Endothelial cell of umbilical vein (primary cell): ENCODE results near the gene NLRP5. TPM values are rescaled to one million over a fixed set of nuclear protein-coding genes. Genes with fewer than 3 reads are reported as not detected.

Experiments used
- BruUV-seq: library from RNA; stranded (reverse); fragments of 400-500 nt; replicated peaks from 2 replicates; lab custom pipeline; 2021; lab: Mats Ljungman, UMichigan
- CTCF ChIA-PET: fragments of 300-600, 350-600 bp; sonication (Branson Sonifier 250); formaldehyde crosslinking; loops from one replicate; lab custom pipeline; 2021; ENCODE audit warnings: antibody characterized with exemption, inconsistent platforms; lab: Charles Lee
- POLR2A ChIA-PET: fragments of 300-600, 350-600 bp; sonication (Branson Sonifier 250); formaldehyde crosslinking; loops from one replicate; lab custom pipeline; 2021; ENCODE audit warnings: antibody characterized with exemption, inconsistent platforms; lab: Charles Lee
- DNase-seq: peaks from one replicate; pipeline ENCODE4 v3.0.0-alpha.2; 2011; ENCODE audit warnings: low read depth, low spot score
- FAIRE-seq: peaks from 2 replicates; lab custom pipeline; 2011; peaks lifted over from hg19 to GRCh38; lab: Jason Lieb, UNC
- H2AFZ ChIP-seq: 2 replicates; pipeline ENCODE4 v1.6.0; 2012; ENCODE audit warnings: low read depth, low read length, control low read depth, inconsistent platforms
- H3K27ac ChIP-seq: 2 replicates; pipeline ENCODE4 v1.5.1; 2011; ENCODE audit warnings: low read depth, mild to moderate bottlenecking, control low read depth, low read length, moderate library complexity; ENCODE audit not compliant: insufficient read depth
- H3K27me3 ChIP-seq, 2 experiments: 2 replicates each; pipeline versions ENCODE4 v1.6.0 to v1.6.1; 2011; ENCODE audit warnings: low read length in 2 of 2, mixed read lengths in 1 of 2; ENCODE audit not compliant: control insufficient read depth in 2 of 2, insufficient read depth in 2 of 2
- H3K36me3 ChIP-seq, 2 experiments: 2 replicates in 1 of 2; 3 replicates in 1 of 2; pipeline ENCODE4 v1.5.1; 2011; ENCODE audit warnings: low read length in 2 of 2, mild to moderate bottlenecking in 1 of 2, moderate library complexity in 1 of 2; ENCODE audit not compliant: control insufficient read depth in 2 of 2, insufficient read depth in 2 of 2; ENCODE audit errors: extremely low read depth in 1 of 2
- H3K4me1 ChIP-seq: 3 replicates; pipeline ENCODE4 v1.5.1; 2011; ENCODE audit warnings: mild to moderate bottlenecking, low read length; ENCODE audit not compliant: control insufficient read depth, insufficient read depth; ENCODE audit errors: extremely low read depth
- H3K4me2 ChIP-seq: 2 replicates; pipeline ENCODE4 v1.6.1; 2011; ENCODE audit warnings: low read length, control low read depth, mixed read lengths; ENCODE audit not compliant: insufficient read depth
- H3K4me3 ChIP-seq, 3 experiments: fragments of 200-600 bp in 1 of 3; sonication (generic), shearing (Covaris generic) in 1 of 3; replicated peaks in 1 of 3; 2 replicates each; pipeline ENCODE4 v1.5.1; 2011 to 2016; ENCODE audit warnings: control low read depth in 3 of 3, low read length in 3 of 3, mild to moderate bottlenecking in 2 of 3, inconsistent platforms in 1 of 3, low read depth in 1 of 3, moderate library complexity in 1 of 3; ENCODE audit not compliant: insufficient read depth in 1 of 3
- H3K79me2 ChIP-seq: 2 replicates; pipeline ENCODE4 v1.6.0; 2012; ENCODE audit warnings: low read length, inconsistent platforms; ENCODE audit not compliant: control insufficient read depth, insufficient read depth
- H3K9ac ChIP-seq: replicated peaks from 2 replicates; pipeline ENCODE3; 2011; ENCODE audit warnings: low read length, control low read depth; ENCODE audit not compliant: insufficient read depth; ENCODE audit errors: extremely low read depth
- H3K9me1 ChIP-seq: replicated peaks from 3 replicates; pipeline ENCODE4 v1.6.0; 2011; ENCODE audit warnings: mild to moderate bottlenecking, low read length; ENCODE audit not compliant: control insufficient read depth, insufficient read depth; ENCODE audit errors: extremely low read depth
- H3K9me3 ChIP-seq: replicated peaks from 2 replicates; pipeline ENCODE4 v1.5.1; 2012; ENCODE audit warnings: low read length, inconsistent platforms; ENCODE audit not compliant: control insufficient read depth, insufficient read depth
- H4K20me1 ChIP-seq: replicated peaks from 2 replicates; pipeline ENCODE3; 2011; ENCODE audit warnings: mild to moderate bottlenecking, low read length; ENCODE audit not compliant: control insufficient read depth, insufficient read depth; ENCODE audit errors: extremely low read depth
- EZH2 ChIP-seq: IDR thresholded peaks from 2 replicates; pipeline ENCODE4 v1.6.1; 2012; ENCODE audit warnings: borderline replicate concordance, low read depth, mild to moderate bottlenecking, moderate library complexity, low read length, inconsistent platforms; ENCODE audit not compliant: severe bottlenecking
- FOS ChIP-seq: IDR thresholded peaks from 2 replicates; pipeline ENCODE4 v1.6.1; 2011; ENCODE audit warnings: mild to moderate bottlenecking, low read length, moderate library complexity, borderline replicate concordance; ENCODE audit not compliant: insufficient read depth
- GATA2 ChIP-seq: IDR thresholded peaks from 2 replicates; pipeline ENCODE4 v1.7.0; 2011; ENCODE audit warnings: low read depth, mild to moderate bottlenecking, moderate library complexity, mixed read lengths, low read length; ENCODE audit not compliant: insufficient read length, insufficient read depth
- JUN ChIP-seq: IDR thresholded peaks from 2 replicates; pipeline ENCODE4 v1.6.1; 2011; ENCODE audit warnings: borderline replicate concordance, low read depth; ENCODE audit not compliant: insufficient read length, insufficient read depth
- dilution Hi-C: fragments of 300-500 bp; cut with MboI; formaldehyde crosslinking; loops from one replicate; pipeline ENCODE4 v1.15.0; 2019; ENCODE audit warnings: low sequenced_read_pairs; ENCODE audit not compliant: extremely low pct_ligation_motif_present
- intact Hi-C: fragments of 100-400 bp; cut with micrococcal nuclease; formaldehyde crosslinking; loops from one replicate; pipeline ENCODE4 v1.10.0; 2022
- polyA plus RNA-seq, 4 experiments: library from polyadenylated mRNA; depleted of rRNA in 3 of 4; stranded (reverse) in 3 of 4; unstranded in 1 of 4; fragments of >200 nt; gene quantifications; 2 replicates each; pipeline versions ENCODE4 v1.2.1 to v1.2.3, GENCODE V29; 2011 to 2012; ENCODE audit warnings: missing spikeins in 1 of 4
- total RNA-seq: library from RNA; stranded (reverse); gene quantifications from 2 replicates; pipeline ENCODE4 v1.2.3, GENCODE V29; 2021
- TF ChIP-seq, protein P1 (sequence below), 2 donors: IDR thresholded peaks; 1 replicate in 1 of 2; 2 replicates in 1 of 2; pipeline ENCODE4 v1.5.1; 2011; ENCODE audit warnings: low read length in 2 of 2, mild to moderate bottlenecking in 2 of 2, moderate library complexity in 2 of 2, control low read depth in 1 of 2, inconsistent platforms in 1 of 2, low read depth in 1 of 2; ENCODE audit not compliant: insufficient read depth in 1 of 2; ENCODE audit errors: extremely low read depth in 1 of 2

The NLRP5 gene
- total and polyA plus RNA-seq, 2 donors (not counting 3 experiments of a cell fraction or from before 2014, with no cell fraction given): not detected

DNA sequence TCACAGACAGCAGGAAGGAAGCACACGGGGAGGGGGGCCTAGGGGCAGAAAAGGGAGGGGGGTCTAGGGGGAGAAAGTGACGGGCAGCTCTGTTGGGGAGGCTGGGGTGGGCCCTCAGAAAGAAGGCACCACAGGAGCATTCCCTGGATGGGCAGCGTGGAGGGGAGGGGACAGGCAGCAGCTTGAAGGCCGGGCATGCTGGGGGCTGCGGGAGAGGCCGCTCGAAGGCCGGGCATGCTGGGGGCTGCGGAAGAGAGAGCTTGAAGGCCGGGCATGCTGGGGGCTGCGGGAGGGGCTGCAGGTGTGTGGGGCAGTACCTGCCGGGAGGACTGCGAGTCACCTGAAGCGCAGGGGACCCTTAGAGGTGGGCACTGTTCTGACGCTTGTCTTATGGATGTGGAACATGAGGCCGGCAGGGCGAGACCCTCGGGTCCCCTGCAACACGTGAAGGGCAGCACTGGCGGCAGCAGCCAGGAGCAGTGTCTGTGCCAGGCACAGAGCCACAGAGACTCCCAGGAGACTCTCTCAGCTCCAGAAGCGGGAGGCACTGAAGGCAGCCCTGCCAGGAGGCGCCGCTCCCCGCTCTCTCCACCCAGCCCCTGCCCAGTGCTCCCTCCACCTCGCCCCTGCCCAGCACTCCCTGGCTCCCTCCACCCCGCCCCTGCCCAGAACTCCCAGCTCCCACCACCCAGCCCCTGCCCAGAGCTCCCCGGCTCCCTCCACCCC is 121.2 kb downstream of the NLRP5 start:
- FAIRE-seq (no peak), DNase-seq (no peak)
- H3K27ac ChIP-seq: no peak overlapping the region
- H3K79me2 ChIP-seq: peaks cover 87% of the 10 kb centered on the region
- no peaks in the 10 kb centered on the region for H3K36me3 ChIP-seq
- H3K27me3 ChIP-seq: no peaks in the 10 kb centered on the region
- dilution Hi-C loops (no loop called here), intact Hi-C loops (no loop called here)
- no peaks in the 10 kb centered on the region for H3K9me3 ChIP-seq
- H3K4me2 ChIP-seq: no peak overlapping the region
- no peak overlapping the region for H2AFZ ChIP-seq
- POLR2A ChIA-PET: interaction anchor here (0.6 kb wide), 1 partner anchor 60 kb away, joined by 3 read pairs; no protein-coding TSS in a partner anchor
- no peak overlapping the region for H3K9ac ChIP-seq
- H3K4me3 ChIP-seq: no peak overlapping the region
- no peaks in the 10 kb centered on the region for H3K9me1 ChIP-seq
- CTCF ChIA-PET: interaction anchor here (0.6 to 1.2 kb wide), 4 partner anchors 13 to 82 kb away, joined by 3 to 4 read pairs (median 3); no protein-coding TSS in a partner anchor
- no peak for TF ChIP-seq FOS
- no peak for TF ChIP-seq GATA2
- TF ChIP-seq, protein P1, sequence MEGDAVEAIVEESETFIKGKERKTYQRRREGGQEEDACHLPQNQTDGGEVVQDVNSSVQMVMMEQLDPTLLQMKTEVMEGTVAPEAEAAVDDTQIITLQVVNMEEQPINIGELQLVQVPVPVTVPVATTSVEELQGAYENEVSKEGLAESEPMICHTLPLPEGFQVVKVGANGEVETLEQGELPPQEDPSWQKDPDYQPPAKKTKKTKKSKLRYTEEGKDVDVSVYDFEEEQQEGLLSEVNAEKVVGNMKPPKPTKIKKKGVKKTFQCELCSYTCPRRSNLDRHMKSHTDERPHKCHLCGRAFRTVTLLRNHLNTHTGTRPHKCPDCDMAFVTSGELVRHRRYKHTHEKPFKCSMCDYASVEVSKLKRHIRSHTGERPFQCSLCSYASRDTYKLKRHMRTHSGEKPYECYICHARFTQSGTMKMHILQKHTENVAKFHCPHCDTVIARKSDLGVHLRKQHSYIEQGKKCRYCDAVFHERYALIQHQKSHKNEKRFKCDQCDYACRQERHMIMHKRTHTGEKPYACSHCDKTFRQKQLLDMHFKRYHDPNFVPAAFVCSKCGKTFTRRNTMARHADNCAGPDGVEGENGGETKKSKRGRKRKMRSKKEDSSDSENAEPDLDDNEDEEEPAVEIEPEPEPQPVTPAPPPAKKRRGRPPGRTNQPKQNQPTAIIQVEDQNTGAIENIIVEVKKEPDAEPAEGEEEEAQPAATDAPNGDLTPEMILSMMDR (IDR thresholded peaks at IDR 0.05; ENCODE audit: extremely low read depth in 1 of 2, insufficient read depth in 1 of 2, low read depth in 1 of 2, low read length in 2 of 2): no peak
- TF ChIP-seq EZH2: no peak
- no peak for TF ChIP-seq JUN
- H4K20me1 ChIP-seq: no peaks in the 10 kb centered on the region
- peaks cover 26% of the 10 kb centered on the region for H3K4me1 ChIP-seq
- BruUV-seq: no TSS peak
